GM12878 (cell line): ENCODE measurements around the gene PRKCE. TPM values are rescaled to one million over a fixed set of nuclear protein-coding genes. Genes with fewer than 3 reads are reported as not detected.

ENCODE experiments used
- ATAC-seq: fragments of 200-7000 bp; cut with Tn5 transposase; 3 replicates; pipeline ENCODE4 v1.9.1; 2020; ENCODE audit warnings: mild to moderate bottlenecking, moderate library complexity
- BruUV-seq: library from RNA; stranded (reverse); fragments of 400-500 nt; replicated peaks from 2 replicates; lab custom pipeline; 2021; lab: Mats Ljungman, UMichigan
- CTCF ChIA-PET: fragments of 300-600 bp; sonication (Branson Sonifier 250); formaldehyde crosslinking; extraction: SDS; loops from one replicate; lab custom pipeline; 2021; ENCODE audit warnings: inconsistent platforms; lab: Yijun Ruan, JAX
- POLR2A ChIA-PET: fragments of 350-600 bp; formaldehyde crosslinking; extraction: SDS; loops from one replicate; lab custom pipeline; 2021; ENCODE audit warnings: inconsistent platforms; lab: Charles Lee
- RAD21 ChIA-PET: fragments of 300-600 bp; sonication (Branson Sonifier 250); formaldehyde crosslinking; loops from one replicate; lab custom pipeline; 2023; ENCODE audit warnings: antibody characterized with exemption; ENCODE audit not compliant: unreplicated experiment; lab: Charles Lee
- SMC1A ChIA-PET: fragments of 300-600 bp; sonication (Branson Sonifier 250); formaldehyde crosslinking; loops from one replicate; lab custom pipeline; 2023; ENCODE audit not compliant: unreplicated experiment, uncharacterized antibody; lab: Charles Lee
- DNase-seq: peaks from one replicate; pipeline ENCODE4 v3.0.0-alpha.2; 2011; ENCODE audit warnings: low read depth, low spot score
- FAIRE-seq: peaks from 3 replicates; lab custom pipeline; 2011; peaks lifted over from hg19 to GRCh38; lab: Jason Lieb, UNC
- H2AFZ ChIP-seq: 2 replicates; pipeline ENCODE4 v1.6.0; 2011; ENCODE audit warnings: low read depth, low read length, control low read depth; ENCODE audit not compliant: control insufficient read depth
- H3K27ac ChIP-seq: 2 replicates; pipeline ENCODE4 v1.5.1; 2011; ENCODE audit warnings: control low read depth; ENCODE audit not compliant: control insufficient read depth, insufficient read depth
- H3K27me3 ChIP-seq, 2 experiments: replicated peaks in 1 of 2; 2 replicates each; pipeline versions ENCODE4 v1.6.0 to v1.6.1; 2011; ENCODE audit warnings: low read length in 1 of 2; ENCODE audit not compliant: control insufficient read depth in 2 of 2, insufficient read depth in 2 of 2
- H3K36me3 ChIP-seq, 2 experiments: 2 replicates each; pipeline ENCODE4 v1.5.1; 2011; ENCODE audit warnings: low read length in 1 of 2; ENCODE audit not compliant: control insufficient read depth in 2 of 2, insufficient read depth in 2 of 2
- H3K4me1 ChIP-seq: 2 replicates; pipeline ENCODE4 v1.6.1; 2011; ENCODE audit warnings: mild to moderate bottlenecking, low read length, moderate library complexity, mixed read lengths; ENCODE audit not compliant: control insufficient read depth, insufficient read depth
- H3K4me2 ChIP-seq: 2 replicates; pipeline ENCODE4 v1.6.0; 2011; ENCODE audit warnings: control low read depth; ENCODE audit not compliant: control insufficient read depth, insufficient read depth
- H3K4me3 ChIP-seq: fragments of 200-600 bp; sonication (generic); 2 replicates; pipeline ENCODE4 v1.5.1; 2016
- H3K79me2 ChIP-seq: 2 replicates; pipeline ENCODE4 v1.6.0; 2011; ENCODE audit warnings: low read length; ENCODE audit not compliant: control insufficient read depth, insufficient read depth
- H3K9ac ChIP-seq: 2 replicates; pipeline ENCODE4 v1.8.0; 2011; ENCODE audit warnings: low read length, control low read depth, mixed read lengths; ENCODE audit not compliant: control insufficient read depth, insufficient read depth
- H3K9me3 ChIP-seq: replicated peaks from 3 replicates; pipeline ENCODE4 v1.5.1; 2011; ENCODE audit warnings: mild to moderate bottlenecking, low read length; ENCODE audit not compliant: control insufficient read depth, insufficient read depth
- H4K20me1 ChIP-seq: 2 replicates; pipeline ENCODE4 v1.6.0; 2011; ENCODE audit not compliant: control insufficient read depth, insufficient read depth
- BMI1 ChIP-seq: fragments of 450-650 bp; IDR thresholded peaks from 2 replicates; pipeline ENCODE4 v1.6.1; 2016; ENCODE audit warnings: mild to moderate bottlenecking, moderate library complexity, borderline replicate concordance
- CBX5 ChIP-seq: sonication (generic); IDR thresholded peaks from 2 replicates; pipeline ENCODE4 v1.6.1; 2016; ENCODE audit warnings: low read depth, moderate library complexity, mild to moderate bottlenecking, inconsistent platforms
- DPF2 ChIP-seq: fragments of 450-650 bp; IDR thresholded peaks from 2 replicates; pipeline ENCODE4 v1.6.1; 2017; ENCODE audit warnings: mild to moderate bottlenecking
- ESRRA ChIP-seq: IDR thresholded peaks from 2 replicates; pipeline ENCODE4 v1.6.1; 2012; ENCODE audit warnings: mild to moderate bottlenecking, low read length, improper control_type of control experiment
- KDM1A ChIP-seq: fragments of 200-600 bp; sonication (generic); IDR thresholded peaks from 2 replicates; pipeline ENCODE4 v1.6.1; 2016; ENCODE audit warnings: borderline replicate concordance
- KLF5 ChIP-seq: fragments of 450-650 bp; IDR thresholded peaks from 2 replicates; pipeline ENCODE4 v1.6.1; 2014; ENCODE audit warnings: mild to moderate bottlenecking; ENCODE audit not compliant: partially characterized antibody
- NR2F1 ChIP-seq: fragments of 450-650 bp; conservative IDR thresholded peaks from 2 replicates; pipeline ENCODE4 v1.6.1; 2017; ENCODE audit warnings: mild to moderate bottlenecking
- NRF1 ChIP-seq: conservative IDR thresholded peaks from 2 replicates; pipeline ENCODE4 v1.6.1; 2011; ENCODE audit warnings: mild to moderate bottlenecking, low read depth, low read length, improper control_type of control experiment
- PAX5 ChIP-seq: IDR thresholded peaks from 2 replicates; pipeline ENCODE4 v1.6.1; 2011; ENCODE audit warnings: low read depth, low read length, borderline replicate concordance
- RB1 ChIP-seq: fragments of 450-650 bp; formaldehyde crosslinking; IDR thresholded peaks from 2 replicates; pipeline ENCODE4 v1.6.1; 2017; ENCODE audit warnings: mild to moderate bottlenecking, borderline replicate concordance
- SP1 ChIP-seq: IDR thresholded peaks from one replicate; pipeline ENCODE4 v1.6.1; 2011; ENCODE audit warnings: low read depth, low read length
- SRF ChIP-seq, 2 experiments: IDR thresholded peaks; 2 replicates each; pipeline ENCODE4 v1.6.1; 2011; ENCODE audit warnings: low read depth in 2 of 2, low read length in 2 of 2, mild to moderate bottlenecking in 1 of 2, moderate library complexity in 1 of 2
- STAT3 ChIP-seq: IDR thresholded peaks from 2 replicates; pipeline ENCODE4 v1.6.1; 2011; ENCODE audit warnings: low read depth, low read length, improper control_type of control experiment
- TCF12 ChIP-seq: IDR thresholded peaks from 2 replicates; pipeline ENCODE4 v1.6.1; 2011; ENCODE audit warnings: low read depth, mild to moderate bottlenecking, low read length
- WGBS: methylation state at CpG from one replicate; pipeline ENCODE4 v1.1.6; 2016; ENCODE audit warnings: low lambda C conversion rate; ENCODE audit not compliant: insufficient replicate concordance, insufficient coverage; ENCODE audit errors: missing lambda C conversion rate; 5-methylcytosine and 5-hydroxymethylcytosine counted together
- in situ Hi-C: fragments of 300-500 bp; cut with MboI; formaldehyde crosslinking; loops from 9 replicates; pipeline ENCODE4 v1.14.3; 2018; ENCODE audit warnings: mixed read lengths
- intact Hi-C: fragments of 100-400 bp; cut with micrococcal nuclease; formaldehyde crosslinking; loops from one replicate; pipeline ENCODE4 v1.14.2; 2022; ENCODE audit not compliant: unreplicated experiment
- polyA plus RNA-seq, 11 experiments: library from polyadenylated mRNA; depleted of rRNA in 4 of 11; unstranded in 6 of 11; stranded (reverse) in 5 of 11; fragments of >200 nt; fragmentation: Nextera tagmentation in 4 of 11; fragmentation: Illumina TruSeq in 1 of 11; extraction: Ambion mirVana in 4 of 11; extraction: Trizol in 1 of 11; gene quantifications; 1 replicate in 1 of 11; 2 replicates in 10 of 11; pipeline versions ENCODE4 v1.2.1 to v1.2.3, GENCODE V29; 2011 to 2016; ENCODE audit warnings: inconsistent platforms in 2 of 11, missing spikeins in 2 of 11, low read depth in 1 of 11
- total RNA-seq, 4 experiments: library from RNA; depleted of rRNA in 3 of 4; stranded (reverse); fragments of >200 nt in 3 of 4; fragmentation: Illumina TruSeq in 1 of 4; extraction: Trizol in 1 of 4; gene quantifications; 2 replicates each; pipeline versions ENCODE4 v1.2.1 to v1.2.3, GENCODE V29; 2013 to 2021
- TF ChIP-seq, protein P1 (sequence below): fragments of 450-650 bp; IDR thresholded peaks from 2 replicates; pipeline ENCODE4 v1.6.1; 2017; ENCODE audit warnings: borderline replicate concordance
- TF ChIP-seq, protein P2 (sequence below): fragments of 150-350 bp; IDR thresholded peaks from 2 replicates; pipeline ENCODE4 v1.6.1; 2014; ENCODE audit warnings: mild to moderate bottlenecking, low read depth, low read length

Gene PRKCE
- total and polyA plus RNA-seq, 10 of the 15 experiments (the other 5 are each of a cell fraction or from before 2014, with no cell fraction given): 2.6 to 28.2 (median 11.3) TPM

DNA sequence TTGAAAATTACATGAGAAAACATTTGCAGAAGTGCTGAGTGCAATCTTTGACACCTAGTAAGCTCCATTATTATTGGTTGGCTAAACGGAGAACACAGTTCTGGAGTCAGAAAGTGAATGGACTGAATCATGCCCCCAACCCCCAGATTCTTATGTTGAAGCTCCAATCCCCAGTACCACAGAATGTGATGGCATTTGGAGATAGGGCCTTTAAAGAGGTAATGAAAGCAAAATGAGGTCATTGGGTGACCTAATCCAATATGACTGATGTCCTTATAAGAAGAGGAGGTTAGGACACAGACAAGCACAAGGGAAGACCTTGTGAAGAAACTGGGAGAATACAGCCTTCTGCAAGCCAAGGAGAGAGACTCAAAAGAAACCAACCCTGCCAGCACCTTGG lies 444.8 kb downstream of the PRKCE start:
- ChIA-PET CTCF (interaction anchor here (0.9 kb wide), 1 partner anchor 259 kb away, joined by 3 read pairs; no protein-coding TSS in a partner anchor), SMC1A (interaction anchor here (0.8 to 1.1 kb wide), 2 partner anchors 33 to 133 kb away, joined by 3 read pairs; no protein-coding TSS in a partner anchor), RAD21 (no interaction called here), POLR2A (no interaction called here)
- DNase-seq (no peak), FAIRE-seq (no peak), ATAC-seq (no peak)
- WGBS: 82% methylated on average over 1 of the region's 1 CpG
- no peak for TF ChIP-seq ESRRA
- TF ChIP-seq CBX5: no peak
- no peak for TF ChIP-seq STAT3
- no peak for TF ChIP-seq PAX5
- TF ChIP-seq, protein P1, sequence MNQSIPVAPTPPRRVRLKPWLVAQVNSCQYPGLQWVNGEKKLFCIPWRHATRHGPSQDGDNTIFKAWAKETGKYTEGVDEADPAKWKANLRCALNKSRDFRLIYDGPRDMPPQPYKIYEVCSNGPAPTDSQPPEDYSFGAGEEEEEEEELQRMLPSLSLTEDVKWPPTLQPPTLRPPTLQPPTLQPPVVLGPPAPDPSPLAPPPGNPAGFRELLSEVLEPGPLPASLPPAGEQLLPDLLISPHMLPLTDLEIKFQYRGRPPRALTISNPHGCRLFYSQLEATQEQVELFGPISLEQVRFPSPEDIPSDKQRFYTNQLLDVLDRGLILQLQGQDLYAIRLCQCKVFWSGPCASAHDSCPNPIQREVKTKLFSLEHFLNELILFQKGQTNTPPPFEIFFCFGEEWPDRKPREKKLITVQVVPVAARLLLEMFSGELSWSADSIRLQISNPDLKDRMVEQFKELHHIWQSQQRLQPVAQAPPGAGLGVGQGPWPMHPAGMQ: no peak
- TF ChIP-seq, protein P2, sequence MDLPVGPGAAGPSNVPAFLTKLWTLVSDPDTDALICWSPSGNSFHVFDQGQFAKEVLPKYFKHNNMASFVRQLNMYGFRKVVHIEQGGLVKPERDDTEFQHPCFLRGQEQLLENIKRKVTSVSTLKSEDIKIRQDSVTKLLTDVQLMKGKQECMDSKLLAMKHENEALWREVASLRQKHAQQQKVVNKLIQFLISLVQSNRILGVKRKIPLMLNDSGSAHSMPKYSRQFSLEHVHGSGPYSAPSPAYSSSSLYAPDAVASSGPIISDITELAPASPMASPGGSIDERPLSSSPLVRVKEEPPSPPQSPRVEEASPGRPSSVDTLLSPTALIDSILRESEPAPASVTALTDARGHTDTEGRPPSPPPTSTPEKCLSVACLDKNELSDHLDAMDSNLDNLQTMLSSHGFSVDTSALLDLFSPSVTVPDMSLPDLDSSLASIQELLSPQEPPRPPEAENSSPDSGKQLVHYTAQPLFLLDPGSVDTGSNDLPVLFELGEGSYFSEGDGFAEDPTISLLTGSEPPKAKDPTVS: no peak
- no peak for TF ChIP-seq TCF12
- no peak for TF ChIP-seq NR2F1
- TF ChIP-seq RB1: no peak
- TF ChIP-seq SRF (IDR thresholded peaks at IDR 0.05; ENCODE audit: low read depth in 2 of 2, low read length in 2 of 2): no peak
- TF ChIP-seq KLF5: no peak
- no peak for TF ChIP-seq NRF1
- no peak for TF ChIP-seq KDM1A
- TF ChIP-seq SP1: no peak
- no peak for TF ChIP-seq BMI1
- TF ChIP-seq DPF2: no peak
- Histone ChIP-seq H4K20me1 (no peaks in the 10 kb centered on the region), H3K9me3 (no peaks in the 10 kb centered on the region; the same call in 2 of the 3 replicates), H3K79me2 (no peaks in the 10 kb centered on the region), H3K4me2 (no peak overlapping the region), H3K27ac (no peak overlapping the region), H3K4me1 (no peaks in the 10 kb centered on the region), H2AFZ (no peak overlapping the region), H3K36me3 (no peaks in the 10 kb centered on the region), H3K9ac (no peak overlapping the region), H3K4me3 (no peak overlapping the region), H3K27me3 (no peaks in the 10 kb centered on the region)
- intact Hi-C loops: loop anchor here (5.0 kb wide), 1 partner anchor 131 kb away; no protein-coding TSS in a partner anchor
- BruUV-seq: no TSS peak
- in situ Hi-C loops: no loop called here
